ENCODE measurements around the gene TMEM238. TPM values are rescaled to one million over a fixed set of nuclear protein-coding genes. Genes with fewer than 3 reads are reported as not detected.
A peak's percentile ranks its signal among the peaks of the same experiment; 100 is the strongest.

Gene TMEM238
- total and polyA plus RNA-seq, 9 of the 15 experiments (the other 6 are each of a cell fraction or from before 2014, with no cell fraction given), result 0.18 to 5.1 (median 1.3) TPM; not detected in 4

DNA sequence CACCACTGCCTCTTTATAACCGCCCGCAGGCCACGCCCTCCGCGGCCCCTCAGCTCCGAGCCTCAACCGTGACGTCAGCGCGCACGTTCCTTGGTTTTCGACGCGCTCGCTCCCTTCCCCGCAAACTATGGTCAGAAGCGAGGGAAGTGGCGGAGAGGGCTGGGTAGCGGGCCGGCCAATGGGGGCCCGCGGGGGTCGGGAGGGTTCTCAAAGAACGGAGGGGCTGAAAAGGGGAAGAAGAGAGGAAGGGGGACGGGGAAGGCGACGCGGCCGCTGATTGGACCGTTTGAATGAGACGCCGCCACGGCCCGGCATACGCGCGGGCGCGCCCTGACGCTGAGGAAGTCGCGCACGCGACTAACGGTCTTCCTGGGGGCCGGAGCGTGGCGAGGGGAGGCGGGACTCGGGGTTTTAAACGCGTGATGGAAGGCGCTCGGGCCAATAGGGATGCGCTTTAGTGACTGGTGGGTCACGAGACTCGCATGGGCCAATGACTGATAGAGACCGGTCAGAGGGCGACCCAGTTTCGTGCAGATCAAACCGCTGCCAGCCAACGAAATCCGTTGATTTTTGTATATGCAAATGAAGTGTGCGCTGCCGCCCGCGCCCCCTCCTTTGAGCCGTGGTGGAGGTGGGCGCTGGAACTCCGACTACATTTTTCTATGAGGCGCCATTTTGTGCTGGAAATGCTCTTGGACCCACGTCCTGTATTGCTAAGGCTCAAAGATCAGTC is 23.9 kb upstream of the TMEM238 start (continued):
- TF ChIP-seq, protein P1, sequence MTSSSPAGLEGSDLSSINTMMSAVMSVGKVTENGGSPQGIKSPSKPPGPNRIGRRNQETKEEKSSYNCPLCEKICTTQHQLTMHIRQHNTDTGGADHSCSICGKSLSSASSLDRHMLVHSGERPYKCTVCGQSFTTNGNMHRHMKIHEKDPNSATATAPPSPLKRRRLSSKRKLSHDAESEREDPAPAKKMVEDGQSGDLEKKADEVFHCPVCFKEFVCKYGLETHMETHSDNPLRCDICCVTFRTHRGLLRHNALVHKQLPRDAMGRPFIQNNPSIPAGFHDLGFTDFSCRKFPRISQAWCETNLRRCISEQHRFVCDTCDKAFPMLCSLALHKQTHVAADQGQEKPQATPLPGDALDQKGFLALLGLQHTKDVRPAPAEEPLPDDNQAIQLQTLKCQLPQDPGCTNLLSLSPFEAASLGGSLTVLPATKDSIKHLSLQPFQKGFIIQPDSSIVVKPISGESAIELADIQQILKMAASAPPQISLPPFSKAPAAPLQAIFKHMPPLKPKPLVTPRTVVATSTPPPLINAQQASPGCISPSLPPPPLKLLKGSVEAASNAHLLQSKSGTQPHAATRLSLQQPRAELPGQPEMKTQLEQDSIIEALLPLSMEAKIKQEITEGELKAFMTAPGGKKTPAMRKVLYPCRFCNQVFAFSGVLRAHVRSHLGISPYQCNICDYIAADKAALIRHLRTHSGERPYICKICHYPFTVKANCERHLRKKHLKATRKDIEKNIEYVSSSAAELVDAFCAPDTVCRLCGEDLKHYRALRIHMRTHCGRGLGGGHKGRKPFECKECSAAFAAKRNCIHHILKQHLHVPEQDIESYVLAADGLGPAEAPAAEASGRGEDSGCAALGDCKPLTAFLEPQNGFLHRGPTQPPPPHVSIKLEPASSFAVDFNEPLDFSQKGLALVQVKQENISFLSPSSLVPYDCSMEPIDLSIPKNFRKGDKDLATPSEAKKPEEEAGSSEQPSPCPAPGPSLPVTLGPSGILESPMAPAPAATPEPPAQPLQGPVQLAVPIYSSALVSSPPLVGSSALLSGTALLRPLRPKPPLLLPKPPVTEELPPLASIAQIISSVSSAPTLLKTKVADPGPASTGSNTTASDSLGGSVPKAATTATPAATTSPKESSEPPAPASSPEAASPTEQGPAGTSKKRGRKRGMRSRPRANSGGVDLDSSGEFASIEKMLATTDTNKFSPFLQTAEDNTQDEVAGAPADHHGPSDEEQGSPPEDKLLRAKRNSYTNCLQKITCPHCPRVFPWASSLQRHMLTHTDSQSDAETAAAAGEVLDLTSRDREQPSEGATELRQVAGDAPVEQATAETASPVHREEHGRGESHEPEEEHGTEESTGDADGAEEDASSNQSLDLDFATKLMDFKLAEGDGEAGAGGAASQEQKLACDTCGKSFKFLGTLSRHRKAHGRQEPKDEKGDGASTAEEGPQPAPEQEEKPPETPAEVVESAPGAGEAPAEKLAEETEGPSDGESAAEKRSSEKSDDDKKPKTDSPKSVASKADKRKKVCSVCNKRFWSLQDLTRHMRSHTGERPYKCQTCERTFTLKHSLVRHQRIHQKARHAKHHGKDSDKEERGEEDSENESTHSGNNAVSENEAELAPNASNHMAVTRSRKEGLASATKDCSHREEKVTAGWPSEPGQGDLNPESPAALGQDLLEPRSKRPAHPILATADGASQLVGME (CRISPR knock-in tag; IDR thresholded peaks at IDR 0.05), result no peak
- TF ChIP-seq ZNF644 (tag; IDR thresholded peaks at IDR 0.05; ENCODE audit: low read depth) (no peak; the same call in 1 of the 2 replicates), MTF1 (CRISPR knock-in tag; IDR thresholded peaks at IDR 0.05; ENCODE audit: borderline replicate concordance) (no peak), FOXK1 (CRISPR knock-in tag; IDR thresholded peaks at IDR 0.05; ENCODE audit: borderline replicate concordance) (no peak), ZNF589 (CRISPR knock-in tag; IDR thresholded peaks at IDR 0.05; ENCODE audit: low read depth) (no peak; the same call in none of the 2 replicates), TCFL5 (CRISPR knock-in tag; conservative IDR thresholded peaks at IDR 0.05) (no peak), XRCC3 (IDR thresholded peaks at IDR 0.05) (no peak), KLF16 (IDR thresholded peaks at IDR 0.05) (peak; percentile 79), TSC22D4 (tag; IDR thresholded peaks at IDR 0.05) (no peak), EP400 (IDR thresholded peaks at IDR 0.05) (peak; percentile 100)
- TF ChIP-seq, protein P2, sequence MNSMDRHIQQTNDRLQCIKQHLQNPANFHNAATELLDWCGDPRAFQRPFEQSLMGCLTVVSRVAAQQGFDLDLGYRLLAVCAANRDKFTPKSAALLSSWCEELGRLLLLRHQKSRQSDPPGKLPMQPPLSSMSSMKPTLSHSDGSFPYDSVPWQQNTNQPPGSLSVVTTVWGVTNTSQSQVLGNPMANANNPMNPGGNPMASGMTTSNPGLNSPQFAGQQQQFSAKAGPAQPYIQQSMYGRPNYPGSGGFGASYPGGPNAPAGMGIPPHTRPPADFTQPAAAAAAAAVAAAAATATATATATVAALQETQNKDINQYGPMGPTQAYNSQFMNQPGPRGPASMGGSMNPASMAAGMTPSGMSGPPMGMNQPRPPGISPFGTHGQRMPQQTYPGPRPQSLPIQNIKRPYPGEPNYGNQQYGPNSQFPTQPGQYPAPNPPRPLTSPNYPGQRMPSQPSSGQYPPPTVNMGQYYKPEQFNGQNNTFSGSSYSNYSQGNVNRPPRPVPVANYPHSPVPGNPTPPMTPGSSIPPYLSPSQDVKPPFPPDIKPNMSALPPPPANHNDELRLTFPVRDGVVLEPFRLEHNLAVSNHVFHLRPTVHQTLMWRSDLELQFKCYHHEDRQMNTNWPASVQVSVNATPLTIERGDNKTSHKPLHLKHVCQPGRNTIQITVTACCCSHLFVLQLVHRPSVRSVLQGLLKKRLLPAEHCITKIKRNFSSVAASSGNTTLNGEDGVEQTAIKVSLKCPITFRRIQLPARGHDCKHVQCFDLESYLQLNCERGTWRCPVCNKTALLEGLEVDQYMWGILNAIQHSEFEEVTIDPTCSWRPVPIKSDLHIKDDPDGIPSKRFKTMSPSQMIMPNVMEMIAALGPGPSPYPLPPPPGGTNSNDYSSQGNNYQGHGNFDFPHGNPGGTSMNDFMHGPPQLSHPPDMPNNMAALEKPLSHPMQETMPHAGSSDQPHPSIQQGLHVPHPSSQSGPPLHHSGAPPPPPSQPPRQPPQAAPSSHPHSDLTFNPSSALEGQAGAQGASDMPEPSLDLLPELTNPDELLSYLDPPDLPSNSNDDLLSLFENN (IDR thresholded peaks at IDR 0.05; ENCODE audit: low read depth in 2 of 2, low read length in 2 of 2), result no peak
- TF ChIP-seq, protein P3, sequence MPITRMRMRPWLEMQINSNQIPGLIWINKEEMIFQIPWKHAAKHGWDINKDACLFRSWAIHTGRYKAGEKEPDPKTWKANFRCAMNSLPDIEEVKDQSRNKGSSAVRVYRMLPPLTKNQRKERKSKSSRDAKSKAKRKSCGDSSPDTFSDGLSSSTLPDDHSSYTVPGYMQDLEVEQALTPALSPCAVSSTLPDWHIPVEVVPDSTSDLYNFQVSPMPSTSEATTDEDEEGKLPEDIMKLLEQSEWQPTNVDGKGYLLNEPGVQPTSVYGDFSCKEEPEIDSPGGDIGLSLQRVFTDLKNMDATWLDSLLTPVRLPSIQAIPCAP (CRISPR knock-in tag; IDR thresholded peaks at IDR 0.05; ENCODE audit: borderline replicate concordance), result no peak
- TF ChIP-seq, protein P4, sequence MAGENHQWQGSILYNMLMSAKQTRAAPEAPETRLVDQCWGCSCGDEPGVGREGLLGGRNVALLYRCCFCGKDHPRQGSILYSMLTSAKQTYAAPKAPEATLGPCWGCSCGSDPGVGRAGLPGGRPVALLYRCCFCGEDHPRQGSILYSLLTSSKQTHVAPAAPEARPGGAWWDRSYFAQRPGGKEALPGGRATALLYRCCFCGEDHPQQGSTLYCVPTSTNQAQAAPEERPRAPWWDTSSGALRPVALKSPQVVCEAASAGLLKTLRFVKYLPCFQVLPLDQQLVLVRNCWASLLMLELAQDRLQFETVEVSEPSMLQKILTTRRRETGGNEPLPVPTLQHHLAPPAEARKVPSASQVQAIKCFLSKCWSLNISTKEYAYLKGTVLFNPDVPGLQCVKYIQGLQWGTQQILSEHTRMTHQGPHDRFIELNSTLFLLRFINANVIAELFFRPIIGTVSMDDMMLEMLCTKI (IDR thresholded peaks at IDR 0.05; ENCODE audit: partially characterized antibody), result no peak

All from K562 (cell line).